WTC11 (cell line): ENCODE data around the gene NARS2.

Experiments
- AFF4 ChIP-seq: sonication (generic); formaldehyde crosslinking; IDR thresholded peaks from 2 replicates; pipeline ENCODE4 v1.8.1; 2023; ENCODE audit warnings: mild to moderate bottlenecking, missing genetic modification reagents, borderline replicate concordance
- CTCF ChIP-seq: fragments of 200-600 bp; IDR thresholded peaks from 2 replicates; pipeline ENCODE4 v1.8.0; 2022; ENCODE audit warnings: antibody characterized with exemption
- RELA ChIP-seq: sonication (generic); formaldehyde crosslinking; IDR thresholded peaks from 2 replicates; pipeline ENCODE4 v1.8.1; 2022; ENCODE audit warnings: missing genetic modification reagents, mild to moderate bottlenecking, borderline replicate concordance
- ZNF219 ChIP-seq: sonication (generic); formaldehyde crosslinking; IDR thresholded peaks from 2 replicates; pipeline ENCODE4 v1.8.0; 2023; ENCODE audit warnings: missing genetic modification reagents, mild to moderate bottlenecking, borderline replicate concordance
- TF ChIP-seq, protein P1 (sequence below): sonication (generic); formaldehyde crosslinking; IDR thresholded peaks from 2 replicates; pipeline ENCODE4 v1.8.1; 2023; ENCODE audit warnings: mild to moderate bottlenecking, missing genetic modification reagents, moderate library complexity
- TF ChIP-seq, protein P2 (sequence below): fragments of 250-450 bp; sonication (Bioruptor Pico); IDR thresholded peaks from 2 replicates; pipeline ENCODE4 v1.9.0; 2021; ENCODE audit warnings: mild to moderate bottlenecking, borderline replicate concordance

- no peak for TF ChIP-seq ZNF219 (CRISPR knock-in tag)
- no peak for TF ChIP-seq CTCF
- no peak for TF ChIP-seq RELA (CRISPR knock-in tag)
- TF ChIP-seq, protein P1, sequence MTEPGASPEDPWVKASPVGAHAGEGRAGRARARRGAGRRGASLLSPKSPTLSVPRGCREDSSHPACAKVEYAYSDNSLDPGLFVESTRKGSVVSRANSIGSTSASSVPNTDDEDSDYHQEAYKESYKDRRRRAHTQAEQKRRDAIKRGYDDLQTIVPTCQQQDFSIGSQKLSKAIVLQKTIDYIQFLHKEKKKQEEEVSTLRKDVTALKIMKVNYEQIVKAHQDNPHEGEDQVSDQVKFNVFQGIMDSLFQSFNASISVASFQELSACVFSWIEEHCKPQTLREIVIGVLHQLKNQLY (CRISPR knock-in tag) = no peak
- no peak for TF ChIP-seq AFF4
- TF ChIP-seq, protein P2, sequence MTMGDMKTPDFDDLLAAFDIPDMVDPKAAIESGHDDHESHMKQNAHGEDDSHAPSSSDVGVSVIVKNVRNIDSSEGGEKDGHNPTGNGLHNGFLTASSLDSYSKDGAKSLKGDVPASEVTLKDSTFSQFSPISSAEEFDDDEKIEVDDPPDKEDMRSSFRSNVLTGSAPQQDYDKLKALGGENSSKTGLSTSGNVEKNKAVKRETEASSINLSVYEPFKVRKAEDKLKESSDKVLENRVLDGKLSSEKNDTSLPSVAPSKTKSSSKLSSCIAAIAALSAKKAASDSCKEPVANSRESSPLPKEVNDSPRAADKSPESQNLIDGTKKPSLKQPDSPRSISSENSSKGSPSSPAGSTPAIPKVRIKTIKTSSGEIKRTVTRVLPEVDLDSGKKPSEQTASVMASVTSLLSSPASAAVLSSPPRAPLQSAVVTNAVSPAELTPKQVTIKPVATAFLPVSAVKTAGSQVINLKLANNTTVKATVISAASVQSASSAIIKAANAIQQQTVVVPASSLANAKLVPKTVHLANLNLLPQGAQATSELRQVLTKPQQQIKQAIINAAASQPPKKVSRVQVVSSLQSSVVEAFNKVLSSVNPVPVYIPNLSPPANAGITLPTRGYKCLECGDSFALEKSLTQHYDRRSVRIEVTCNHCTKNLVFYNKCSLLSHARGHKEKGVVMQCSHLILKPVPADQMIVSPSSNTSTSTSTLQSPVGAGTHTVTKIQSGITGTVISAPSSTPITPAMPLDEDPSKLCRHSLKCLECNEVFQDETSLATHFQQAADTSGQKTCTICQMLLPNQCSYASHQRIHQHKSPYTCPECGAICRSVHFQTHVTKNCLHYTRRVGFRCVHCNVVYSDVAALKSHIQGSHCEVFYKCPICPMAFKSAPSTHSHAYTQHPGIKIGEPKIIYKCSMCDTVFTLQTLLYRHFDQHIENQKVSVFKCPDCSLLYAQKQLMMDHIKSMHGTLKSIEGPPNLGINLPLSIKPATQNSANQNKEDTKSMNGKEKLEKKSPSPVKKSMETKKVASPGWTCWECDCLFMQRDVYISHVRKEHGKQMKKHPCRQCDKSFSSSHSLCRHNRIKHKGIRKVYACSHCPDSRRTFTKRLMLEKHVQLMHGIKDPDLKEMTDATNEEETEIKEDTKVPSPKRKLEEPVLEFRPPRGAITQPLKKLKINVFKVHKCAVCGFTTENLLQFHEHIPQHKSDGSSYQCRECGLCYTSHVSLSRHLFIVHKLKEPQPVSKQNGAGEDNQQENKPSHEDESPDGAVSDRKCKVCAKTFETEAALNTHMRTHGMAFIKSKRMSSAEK (CRISPR knock-in tag) = no peak
Measured at GRCh38 chr11:78557236-78557635, 17.4 kb downstream of the NARS2 start.
